Keratinocyte (primary cell): ENCODE measurements around the gene NUP205.

Experiments
- CTCF ChIP-seq, 3 experiments: IDR thresholded peaks in 1 of 3; conservative IDR thresholded peaks in 1 of 3; optimal IDR thresholded peaks in 1 of 3; 2 replicates in 2 of 3; 3 replicates in 1 of 3; pipeline versions ENCODE3 to v1.5.1; 2011; ENCODE audit warnings: low read length in 3 of 3, mild to moderate bottlenecking in 3 of 3, moderate library complexity in 2 of 3, control low read depth in 1 of 3, inconsistent platforms in 1 of 3; ENCODE audit not compliant: insufficient read depth in 2 of 3; ENCODE audit errors: extremely low read depth in 1 of 3
- EZH2 ChIP-seq: IDR thresholded peaks from one replicate; pipeline ENCODE4 v1.6.1; 2012; ENCODE audit warnings: inconsistent platforms, mild to moderate bottlenecking, low read length, moderate library complexity

- no peak for TF ChIP-seq CTCF (optimal IDR thresholded peaks at IDR 0.05 in 1 of 3, IDR thresholded peaks at IDR 0.05 in 1 of 3, conservative IDR thresholded peaks at IDR 0.05 in 1 of 3; ENCODE audit: extremely low read depth in 1 of 3, insufficient read depth in 2 of 3, low read length in 3 of 3)
- TF ChIP-seq EZH2 = no peak
Measured at GRCh38 chr7:135523146-135523545, 34.6 kb upstream of the NUP205 start.
